ENCODE results near the gene STX19. TPM values are rescaled to one million over a fixed set of nuclear protein-coding genes. Genes with fewer than 3 reads are reported as not detected.
"Not testable (repeated sequence)": the region's sequence is repeated elsewhere in the genome, so short reads cannot be mapped to it uniquely, and the experiment has no call there.

The STX19 gene
- total and polyA plus RNA-seq, 5 donors from 2014 or later, result 0.95 TPM; not detected in 4

DNA sequence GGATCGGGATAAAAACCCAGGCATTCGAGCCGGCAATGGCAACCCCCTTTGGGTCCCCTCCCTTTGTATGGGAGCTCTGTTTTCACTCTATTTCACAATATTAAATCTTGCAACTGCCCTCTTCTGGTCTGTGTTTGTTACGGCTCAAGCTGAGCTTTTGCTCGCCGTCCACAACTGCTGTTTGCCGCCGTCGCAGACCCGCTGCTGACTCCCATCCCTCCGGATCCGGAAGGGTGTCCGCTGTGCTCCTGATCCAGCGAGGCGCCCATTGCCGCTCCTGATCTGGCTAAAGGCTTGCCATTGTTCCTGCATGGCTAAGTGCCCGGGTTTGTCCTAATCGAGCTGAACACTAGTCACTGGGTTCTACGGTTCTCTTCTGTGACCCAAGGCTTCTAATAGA lies 63.3 kb downstream of the STX19 start:
- not testable (repeated sequence) for H3K36me3 Mint-ChIP-seq; H3K4me3 ChIP-seq (ENCODE audit: low read depth, low read length); H3K27me3 ChIP-seq (ENCODE audit: control insufficient read depth, insufficient read depth, low read length); H3K4me1 ChIP-seq (ENCODE audit: control insufficient read depth, insufficient read depth, low read length, poor library complexity, severe bottlenecking); H3K27ac ChIP-seq (ENCODE audit: insufficient read depth, low read length, poor library complexity, severe bottlenecking); H3K4me3 Mint-ChIP-seq; H3K9me3 ChIP-seq (ENCODE audit: control insufficient read depth in 2 of 2, low read length in 2 of 2); ATAC-seq (ENCODE audit: low read depth in 2 of 2); DNase-seq; H3K27ac Mint-ChIP-seq; H3K9me3 Mint-ChIP-seq; H3K36me3 ChIP-seq (ENCODE audit: control insufficient read depth, insufficient read depth, low read length); H3K4me1 Mint-ChIP-seq
- H3K27me3 Mint-ChIP-seq, result peaks cover 13% of the 10 kb centered on the region

Other genes starting within 250 kb of the STX19 start
- gene PROS1, start 54.7 kb downstream of the STX19 start, total RNA-seq, result 0.81 TPM
- gene PROS1, start 54.7 kb downstream of the STX19 start, polyA plus RNA-seq, result not detected
- gene ARL13B, start 48.4 kb downstream of the STX19 start, total RNA-seq, result 5.6 TPM
- 1 to 10 TPM; 5.8 to 7.5 (median 6.4) TPM for gene ARL13B, start 48.4 kb downstream of the STX19 start, polyA plus RNA-seq
- gene DHFR2, start 34.3 kb upstream of the STX19 start, total RNA-seq, result 2.9 TPM
- 1 to 10 TPM; 4.2 to 6.7 (median 4.9) TPM for gene DHFR2, start 34.3 kb upstream of the STX19 start, polyA plus RNA-seq
- gene NSUN3, start 34.5 kb upstream of the STX19 start, total RNA-seq, result 26.2 TPM
- 10 to 100 TPM in 3 of 4 donors, 1 to 10 TPM in 1; 9.8 to 12.3 (median 11.3) TPM for gene NSUN3, start 34.5 kb upstream of the STX19 start, polyA plus RNA-seq